Keratinocyte (primary cell): ENCODE measurements around the gene CNTNAP2.

Source experiments
- CTCF ChIP-seq, 3 experiments: IDR thresholded peaks in 1 of 3; conservative IDR thresholded peaks in 1 of 3; optimal IDR thresholded peaks in 1 of 3; 2 replicates in 2 of 3; 3 replicates in 1 of 3; pipeline versions ENCODE3 to v1.5.1; 2011; ENCODE audit warnings: low read length in 3 of 3, mild to moderate bottlenecking in 3 of 3, moderate library complexity in 2 of 3, control low read depth in 1 of 3, inconsistent platforms in 1 of 3; ENCODE audit not compliant: insufficient read depth in 2 of 3; ENCODE audit errors: extremely low read depth in 1 of 3
- EZH2 ChIP-seq: IDR thresholded peaks from one replicate; pipeline ENCODE4 v1.6.1; 2012; ENCODE audit warnings: inconsistent platforms, mild to moderate bottlenecking, low read length, moderate library complexity

GRCh38 chr7:147477526-147477925, 1360.9 kb downstream of the CNTNAP2 start:
- no peak for TF ChIP-seq CTCF (optimal IDR thresholded peaks at IDR 0.05 in 1 of 3, IDR thresholded peaks at IDR 0.05 in 1 of 3, conservative IDR thresholded peaks at IDR 0.05 in 1 of 3; ENCODE audit: extremely low read depth in 1 of 3, insufficient read depth in 2 of 3, low read length in 3 of 3)
- TF ChIP-seq EZH2, result no peak
